ENCODE measurements around the gene ZNF416.

DNA sequence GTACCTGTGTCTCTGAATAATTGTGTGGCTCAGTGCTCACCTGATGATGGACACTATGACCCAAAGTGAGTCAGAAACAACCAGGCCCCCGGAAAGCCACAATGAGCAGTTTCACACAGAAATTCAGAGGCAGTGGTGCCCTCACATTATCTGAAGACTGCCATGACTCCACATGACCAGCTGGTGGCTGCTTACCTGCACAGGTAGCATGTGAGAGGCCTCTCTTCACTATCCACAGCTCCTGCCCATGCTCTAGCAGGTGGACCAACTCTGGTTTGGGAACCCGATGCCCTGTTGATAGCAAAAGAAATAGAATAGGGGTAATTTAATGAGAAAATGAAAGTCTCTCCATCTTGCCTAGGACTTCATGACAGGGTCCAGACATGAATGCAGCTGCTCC lies 26.3 kb downstream of the ZNF416 start:
- TF ChIP-seq, protein P1, sequence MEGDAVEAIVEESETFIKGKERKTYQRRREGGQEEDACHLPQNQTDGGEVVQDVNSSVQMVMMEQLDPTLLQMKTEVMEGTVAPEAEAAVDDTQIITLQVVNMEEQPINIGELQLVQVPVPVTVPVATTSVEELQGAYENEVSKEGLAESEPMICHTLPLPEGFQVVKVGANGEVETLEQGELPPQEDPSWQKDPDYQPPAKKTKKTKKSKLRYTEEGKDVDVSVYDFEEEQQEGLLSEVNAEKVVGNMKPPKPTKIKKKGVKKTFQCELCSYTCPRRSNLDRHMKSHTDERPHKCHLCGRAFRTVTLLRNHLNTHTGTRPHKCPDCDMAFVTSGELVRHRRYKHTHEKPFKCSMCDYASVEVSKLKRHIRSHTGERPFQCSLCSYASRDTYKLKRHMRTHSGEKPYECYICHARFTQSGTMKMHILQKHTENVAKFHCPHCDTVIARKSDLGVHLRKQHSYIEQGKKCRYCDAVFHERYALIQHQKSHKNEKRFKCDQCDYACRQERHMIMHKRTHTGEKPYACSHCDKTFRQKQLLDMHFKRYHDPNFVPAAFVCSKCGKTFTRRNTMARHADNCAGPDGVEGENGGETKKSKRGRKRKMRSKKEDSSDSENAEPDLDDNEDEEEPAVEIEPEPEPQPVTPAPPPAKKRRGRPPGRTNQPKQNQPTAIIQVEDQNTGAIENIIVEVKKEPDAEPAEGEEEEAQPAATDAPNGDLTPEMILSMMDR (IDR thresholded peaks at IDR 0.05; ENCODE audit: low read depth, low read length, missing input control) = no peak
- TF ChIP-seq, protein P2, sequence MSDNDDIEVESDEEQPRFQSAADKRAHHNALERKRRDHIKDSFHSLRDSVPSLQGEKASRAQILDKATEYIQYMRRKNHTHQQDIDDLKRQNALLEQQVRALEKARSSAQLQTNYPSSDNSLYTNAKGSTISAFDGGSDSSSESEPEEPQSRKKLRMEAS (IDR thresholded peaks at IDR 0.05) = no peak
- no peak for TF ChIP-seq YY1 (IDR thresholded peaks at IDR 0.05)
